HG03521 (cell line): ENCODE data around the gene DAO.
A peak's percentile ranks its signal among the peaks of the same experiment; 100 is the strongest.
"Not testable (repeated sequence)": the region's sequence is repeated elsewhere in the genome, so short reads cannot be mapped to it uniquely, and the experiment has no call there.

ENCODE experiments used
- ATAC-seq: cut with Tn5 transposase; IDR thresholded peaks from one replicate; pipeline ENCODE4 v1.9.1; 2021; ENCODE audit warnings: mild to moderate bottlenecking, moderate library complexity; ENCODE audit not compliant: unreplicated experiment

The DAO gene

DNA sequence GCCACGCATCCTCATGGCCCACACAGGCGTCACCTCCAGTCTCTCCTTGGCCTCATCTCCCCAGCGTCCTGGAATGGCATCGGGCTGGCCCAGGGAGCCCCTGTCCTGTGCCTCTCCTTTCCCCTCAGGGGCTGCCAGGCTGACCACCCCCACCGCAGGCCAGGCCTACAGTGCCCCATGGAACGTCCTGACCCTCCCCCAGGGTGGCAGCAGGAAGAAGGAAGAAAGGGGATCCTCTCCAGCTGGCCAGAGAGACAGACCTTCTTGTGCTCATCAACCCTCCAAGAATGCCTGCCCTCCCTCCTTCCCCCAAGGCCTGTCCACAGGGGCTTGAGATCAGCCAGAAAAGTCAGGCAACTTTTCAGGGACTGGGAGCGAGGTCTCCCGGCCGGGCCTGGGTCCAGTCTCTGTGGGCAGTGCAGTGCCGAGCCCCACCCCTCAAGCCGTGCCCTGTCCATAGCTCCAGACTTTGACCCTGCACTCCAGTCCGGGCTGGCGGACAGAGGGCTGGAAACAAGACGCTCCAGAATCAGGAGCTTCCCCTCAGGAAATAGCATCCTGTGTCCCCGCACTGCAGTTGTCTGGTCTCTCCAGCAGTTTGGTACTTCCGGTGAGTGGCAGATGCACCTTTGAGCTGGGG, at the start of gene DAO:
DAO (plus strand) TSS at position 478 of the 640 bp plus-strand sequence. CDS start 4,915 bp downstream, outside the sequence.
- no peak for ATAC-seq

DNA sequence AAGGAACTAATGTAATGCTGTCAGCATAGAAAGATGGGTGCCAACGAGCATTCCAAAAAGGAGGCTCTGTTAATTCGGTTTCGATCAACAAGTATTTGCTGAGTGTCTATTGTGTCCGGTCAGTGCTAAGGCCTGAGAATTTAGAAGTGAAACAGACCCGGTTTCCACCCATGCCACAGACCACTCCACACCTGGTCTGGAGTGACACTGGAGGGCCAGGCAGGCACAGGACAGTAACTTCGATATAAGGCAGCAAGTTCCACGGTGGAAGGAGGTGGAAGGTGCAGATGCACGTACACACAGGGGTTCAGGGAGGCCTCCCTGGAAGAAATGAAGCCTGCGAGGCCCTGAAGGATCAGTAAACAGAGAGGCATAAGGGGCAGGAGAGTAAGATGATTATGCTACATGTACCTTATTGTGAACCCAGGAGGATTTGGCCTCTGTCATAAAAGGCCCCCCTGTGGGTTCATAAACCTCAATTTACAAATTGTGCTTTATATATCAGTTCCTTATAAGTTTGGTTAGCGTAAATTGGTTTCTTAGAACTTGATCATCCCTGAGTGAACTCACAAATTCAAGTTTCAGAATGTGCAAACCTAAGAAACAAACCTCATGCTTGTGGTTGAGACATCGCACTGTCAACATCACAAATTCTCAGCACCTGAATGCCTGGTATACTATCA, 48.4 kb upstream of the DAO start:
- ATAC-seq = peak; percentile 73

DNA sequence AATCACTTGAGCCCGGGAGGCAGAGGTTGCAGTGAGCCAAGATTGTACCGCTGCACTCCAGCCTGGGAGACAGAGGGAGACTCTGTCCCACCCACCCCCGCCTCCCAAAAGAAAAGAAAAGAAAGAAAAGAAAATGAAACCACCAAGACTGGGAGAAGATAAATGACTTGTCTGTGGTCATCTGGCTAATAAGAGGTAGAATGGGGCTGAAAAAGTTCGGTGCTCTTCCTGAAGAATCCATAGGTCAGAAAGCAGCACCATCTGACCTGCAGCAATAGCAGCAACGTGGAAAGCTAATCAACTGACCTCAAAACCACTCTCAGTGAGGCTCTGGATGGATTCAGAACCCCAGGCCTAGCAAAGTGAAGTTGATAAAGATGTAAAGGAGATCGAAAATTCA, 47.7 kb upstream of the DAO start:
- ATAC-seq = no peak

DNA sequence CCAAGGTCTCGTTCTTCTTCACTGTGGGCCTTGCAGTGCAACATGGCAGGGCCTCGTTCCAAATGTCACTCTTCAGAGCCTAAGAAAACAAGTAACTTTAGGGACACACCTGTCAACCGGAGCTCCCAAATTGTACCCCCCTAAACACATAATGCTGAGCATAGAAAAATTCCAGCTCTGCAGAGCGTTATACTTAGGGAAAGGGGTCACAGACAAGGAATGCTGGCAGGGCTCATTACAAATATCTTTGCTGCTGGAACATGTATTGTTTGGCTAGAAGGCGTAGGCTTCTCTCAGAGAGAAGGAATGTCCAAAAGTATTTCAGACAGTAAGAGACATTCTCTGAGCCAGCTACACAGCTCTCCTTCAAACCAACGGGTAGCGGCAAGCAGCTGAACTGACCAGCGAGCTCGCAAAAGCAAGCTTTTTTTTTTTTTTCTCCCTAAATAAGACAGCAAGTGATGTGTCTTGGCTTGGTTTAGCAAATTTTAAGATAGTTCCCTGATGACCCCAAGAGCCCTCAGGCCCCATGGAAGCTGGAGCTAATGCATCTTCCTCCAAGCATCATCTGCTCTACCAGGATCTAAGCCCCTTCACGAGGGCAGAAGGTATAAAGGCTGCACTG, 47.0 kb upstream of the DAO start:
- ATAC-seq = no peak

DNA sequence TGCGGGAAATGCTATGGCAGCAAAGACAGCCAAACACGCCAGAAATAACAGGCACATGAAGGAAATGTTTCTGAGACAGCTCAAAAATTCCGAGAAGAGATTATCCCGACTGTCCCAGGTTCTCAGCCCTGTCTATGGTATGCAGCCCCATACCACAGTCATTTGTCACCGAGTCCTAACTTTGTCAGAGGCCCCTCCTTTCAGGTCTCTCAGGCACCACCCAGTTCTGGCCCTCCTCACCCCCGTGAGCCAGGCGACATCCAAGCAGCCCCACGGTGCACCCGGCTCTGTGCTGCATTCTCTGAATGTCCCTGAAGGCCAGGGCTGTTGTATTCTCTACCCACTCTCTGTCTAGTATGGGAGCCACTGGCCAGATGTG, 46.5 kb upstream of the DAO start:
- no peak for ATAC-seq

DNA sequence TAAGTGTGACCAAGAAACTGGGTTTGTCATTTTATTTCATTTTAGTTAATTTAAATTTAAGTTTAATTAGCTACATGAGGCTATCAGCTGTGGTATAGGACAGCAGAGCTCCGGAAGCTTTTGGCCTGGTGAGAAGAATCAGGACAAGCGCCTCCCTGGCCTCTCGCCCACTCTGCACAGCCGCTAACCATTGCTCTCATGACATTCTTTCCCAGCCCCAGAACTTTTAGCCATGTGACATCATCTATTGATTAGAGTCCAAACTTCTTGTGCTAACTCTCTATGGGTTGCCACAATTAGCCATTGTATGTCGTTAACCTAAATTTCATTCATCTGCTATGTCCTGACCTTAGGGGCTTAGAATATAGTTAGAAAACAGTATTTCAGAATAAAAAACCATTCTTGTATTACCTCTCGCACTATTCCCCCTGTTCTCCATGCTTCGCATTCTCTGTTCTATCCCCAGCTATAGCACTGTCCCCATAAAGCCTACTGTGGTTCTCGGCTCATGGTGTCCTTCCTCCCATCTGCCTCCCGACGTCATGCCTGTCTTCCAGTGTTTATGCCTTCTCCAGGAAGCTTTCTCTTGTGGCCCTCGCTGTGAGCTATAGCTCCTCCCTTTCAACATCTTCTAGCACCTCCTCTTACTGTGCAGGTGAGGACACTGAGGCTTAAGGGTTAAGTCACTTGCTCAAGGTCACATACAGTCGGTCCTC, 46.0 kb upstream of the DAO start:
- ATAC-seq = no peak

DNA sequence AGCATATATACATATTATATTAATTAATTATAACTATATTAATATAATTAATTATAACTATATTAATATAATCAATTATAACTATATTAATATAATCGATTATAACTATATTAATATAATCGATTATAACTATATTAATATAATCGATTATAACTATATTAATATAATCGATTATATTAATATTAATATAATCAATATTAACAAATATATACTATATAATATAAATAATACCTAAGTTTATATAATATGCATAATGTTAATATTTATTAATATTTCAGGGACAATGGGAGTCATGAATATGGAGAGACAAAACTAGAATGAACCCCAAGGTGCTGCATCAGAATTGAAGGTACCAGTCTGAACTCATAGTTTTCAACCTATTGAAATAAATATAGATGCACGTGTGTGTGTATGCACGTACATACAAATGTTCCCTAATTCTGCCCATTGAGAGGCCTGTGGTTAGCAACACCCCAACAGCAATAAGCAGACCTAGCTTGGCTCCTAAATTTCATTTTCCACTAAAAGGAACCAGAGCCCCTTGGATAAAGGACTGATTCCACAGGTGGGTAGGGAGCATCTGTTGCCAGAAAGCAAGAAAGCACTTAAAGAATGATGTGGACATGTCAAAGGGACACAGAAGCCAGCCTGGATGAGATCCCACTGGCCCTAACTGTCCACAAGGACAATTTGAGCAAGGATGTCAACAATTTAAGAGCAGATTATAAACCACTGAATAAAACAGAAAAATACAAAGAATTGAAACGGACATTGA, 43.8 kb upstream of the DAO start:
- no peak for ATAC-seq

DNA sequence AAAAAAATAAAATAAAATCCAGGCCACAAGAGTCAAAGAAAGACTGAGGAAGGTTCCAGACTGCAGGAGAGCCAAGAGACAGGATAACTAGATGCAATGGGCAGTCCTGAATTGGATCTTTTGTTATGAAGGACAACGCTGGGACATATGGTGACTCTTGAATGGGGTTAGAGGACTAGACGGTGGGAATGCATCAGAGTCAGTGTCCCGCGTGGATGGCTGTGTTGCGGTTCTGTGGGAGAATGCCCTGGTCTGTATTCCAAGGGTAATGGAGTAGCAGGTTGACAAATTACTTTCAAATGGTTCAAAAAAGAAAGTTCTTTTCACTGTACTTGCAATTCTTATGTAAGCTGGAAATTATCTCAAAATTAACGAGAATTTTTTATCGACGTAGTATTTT, 42.7 kb upstream of the DAO start:
- ATAC-seq = no peak

DNA sequence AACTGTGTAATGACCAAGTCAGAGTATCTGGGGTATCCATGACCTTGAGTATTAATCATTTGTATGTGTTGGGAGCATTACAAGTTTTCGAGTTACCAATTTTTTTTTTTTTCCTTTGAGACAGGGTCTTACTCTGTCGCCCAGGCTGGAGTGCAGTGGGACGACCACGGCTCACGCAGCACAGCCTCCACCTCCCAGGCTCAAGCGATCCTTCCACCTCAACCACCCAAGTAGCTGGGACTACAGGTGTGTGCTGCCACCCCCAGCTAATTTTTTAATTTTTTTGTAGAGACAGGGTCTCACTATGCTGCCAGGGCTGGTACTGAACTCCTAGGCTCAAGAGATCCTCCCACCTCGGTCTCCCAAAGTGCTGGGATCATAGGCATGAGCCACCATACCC, 42.2 kb upstream of the DAO start:
- ATAC-seq = no peak

DNA sequence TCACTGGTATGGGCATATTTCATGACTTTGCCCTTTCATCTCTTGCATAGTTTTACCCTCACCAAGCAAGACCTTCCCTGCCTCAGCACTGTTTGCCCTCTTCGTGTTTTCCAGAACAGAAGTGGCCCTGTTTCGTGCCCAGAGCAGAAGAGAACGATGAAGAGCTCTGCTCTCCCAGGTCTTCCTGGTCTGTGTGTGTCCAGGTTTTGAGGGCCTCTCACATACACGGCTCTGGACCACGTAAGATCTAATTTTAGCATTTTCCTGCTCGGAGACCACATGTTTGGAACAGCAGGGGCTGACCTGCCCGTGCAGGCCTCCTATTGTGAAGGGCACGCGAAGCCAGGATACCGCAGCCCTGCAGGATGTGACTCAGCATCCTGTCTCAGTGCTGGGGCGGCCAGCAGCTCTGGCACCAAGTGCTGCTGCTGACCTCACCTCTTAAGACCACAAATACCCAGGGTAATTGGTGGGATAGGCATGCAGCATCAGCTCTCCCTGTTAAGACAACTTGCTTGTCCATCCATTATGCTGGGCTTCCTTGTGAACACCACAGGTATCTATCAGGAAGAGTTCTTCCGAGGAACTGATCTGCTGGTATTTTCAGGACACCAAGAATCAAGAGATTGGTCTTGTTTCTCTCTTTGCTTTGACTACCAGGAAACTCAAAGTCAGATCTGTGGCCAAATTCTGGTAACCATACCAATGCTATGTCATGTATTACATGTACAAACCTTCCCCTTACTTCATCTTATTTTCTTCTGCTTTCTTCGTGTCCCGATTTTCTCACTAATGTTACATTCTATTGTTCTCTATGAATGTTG, 41.5 kb upstream of the DAO start:
- ATAC-seq = peak; percentile 87

DNA sequence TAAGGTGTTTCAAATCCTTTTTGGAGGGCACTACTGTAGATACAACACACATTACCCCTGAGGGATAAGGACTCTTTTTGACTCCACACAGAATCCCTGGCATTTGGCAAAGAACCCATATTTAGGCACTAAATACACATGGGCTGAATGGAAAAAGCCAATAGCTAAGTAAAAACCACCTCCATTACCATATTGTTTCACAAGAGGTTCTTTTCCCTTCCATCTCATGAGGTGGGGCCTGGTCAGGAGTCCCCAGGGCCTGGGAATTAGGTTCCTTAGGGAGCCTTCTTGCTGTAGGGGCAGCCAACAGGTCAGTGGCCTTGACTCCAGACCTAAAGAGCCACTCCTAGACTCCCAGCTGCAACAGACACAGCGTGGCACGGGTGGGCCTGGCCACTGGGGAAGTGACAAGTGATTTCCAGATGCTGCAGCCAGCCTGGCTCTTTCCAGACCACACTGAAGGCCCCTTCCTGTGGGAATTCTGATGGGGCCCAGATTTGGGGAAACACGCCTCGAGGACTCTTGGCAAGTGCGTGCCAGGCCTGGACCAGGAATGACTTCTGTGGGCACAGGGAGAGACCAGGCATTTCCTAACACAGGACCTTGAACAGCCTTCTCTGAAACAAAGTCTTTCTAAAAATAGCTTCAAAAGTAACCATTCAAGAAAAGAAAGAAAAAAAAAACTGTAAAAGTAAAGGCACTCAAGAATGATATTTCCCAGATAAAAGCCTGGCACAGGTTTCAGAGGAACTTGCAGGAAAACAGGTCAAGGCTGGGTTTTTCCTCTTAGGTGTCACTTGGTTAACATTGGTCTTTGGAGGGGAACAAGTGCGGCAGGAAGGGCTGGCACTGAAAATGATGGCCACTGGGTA, 40.6 kb upstream of the DAO start:
- no peak for ATAC-seq

DNA sequence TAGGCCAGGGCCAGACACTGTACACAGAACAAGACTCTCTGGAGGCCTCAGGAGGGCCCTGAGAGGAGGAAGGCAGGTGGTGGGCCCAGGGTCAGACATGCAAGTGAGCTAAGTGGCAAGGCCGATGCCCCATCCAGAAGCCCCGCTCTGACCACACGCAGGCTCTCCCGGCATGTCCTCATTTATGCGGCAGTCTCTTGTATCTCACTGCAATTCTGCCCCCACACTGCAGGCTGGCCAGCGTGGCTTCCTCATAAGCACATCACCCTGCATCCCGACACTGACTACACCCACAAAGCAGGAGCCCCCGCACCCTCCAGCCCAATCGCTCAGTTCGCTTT, 40.0 kb upstream of the DAO start:
- ATAC-seq = no peak

DNA sequence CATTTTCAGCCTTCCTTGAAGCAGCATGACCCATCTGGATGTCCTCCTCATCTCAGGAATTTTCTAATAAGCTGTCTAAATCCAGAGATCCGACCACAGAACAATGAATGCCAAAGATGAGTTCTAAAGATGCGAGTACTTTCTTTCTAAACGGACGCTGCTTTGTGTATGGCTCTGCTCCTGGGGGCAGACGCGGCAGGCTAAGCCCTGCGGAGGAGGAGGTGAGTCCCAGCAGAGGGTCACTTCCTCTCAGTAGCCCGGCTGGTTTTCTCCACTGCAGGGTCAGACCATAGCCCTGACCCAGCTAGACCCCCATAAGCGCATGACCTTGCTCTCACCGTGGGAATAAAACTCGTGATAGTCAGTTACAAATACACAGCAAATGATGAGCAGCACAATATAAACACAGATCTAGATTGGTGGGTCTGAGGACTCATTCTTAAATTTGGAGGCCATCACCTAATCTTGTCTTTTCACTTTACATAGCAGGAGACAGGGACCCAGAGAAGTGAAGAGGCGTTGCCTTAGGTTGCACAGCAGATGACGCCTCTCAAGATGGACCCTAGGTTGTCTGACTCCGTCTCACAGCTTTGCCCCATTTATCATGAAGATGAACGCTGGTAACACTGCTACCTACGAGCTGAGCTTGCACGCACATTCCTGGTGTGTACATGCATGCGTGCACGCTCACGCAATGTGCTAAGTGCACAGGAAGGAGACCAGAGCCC, 39.1 kb upstream of the DAO start:
- no peak for ATAC-seq

DNA sequence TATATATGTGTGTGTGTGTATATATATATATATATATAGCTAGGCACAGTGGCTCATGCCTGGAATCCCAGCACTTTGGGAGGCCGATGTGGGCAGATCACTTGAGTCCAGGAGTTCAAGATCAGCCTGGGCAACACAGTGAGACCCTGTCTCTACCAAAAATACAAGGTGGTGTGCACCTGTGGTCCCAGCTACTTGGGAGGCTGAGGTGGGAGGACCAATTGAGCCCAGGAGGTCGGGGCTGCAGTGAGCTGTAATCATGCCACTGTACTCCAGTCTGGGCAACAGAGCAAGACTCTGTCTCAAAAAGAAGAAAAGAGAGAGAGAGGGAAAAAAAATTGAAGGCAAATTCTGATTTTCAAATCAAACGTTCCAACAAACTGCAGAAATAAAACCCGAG, 38.1 kb upstream of the DAO start:
- not testable (repeated sequence) for ATAC-seq

DNA sequence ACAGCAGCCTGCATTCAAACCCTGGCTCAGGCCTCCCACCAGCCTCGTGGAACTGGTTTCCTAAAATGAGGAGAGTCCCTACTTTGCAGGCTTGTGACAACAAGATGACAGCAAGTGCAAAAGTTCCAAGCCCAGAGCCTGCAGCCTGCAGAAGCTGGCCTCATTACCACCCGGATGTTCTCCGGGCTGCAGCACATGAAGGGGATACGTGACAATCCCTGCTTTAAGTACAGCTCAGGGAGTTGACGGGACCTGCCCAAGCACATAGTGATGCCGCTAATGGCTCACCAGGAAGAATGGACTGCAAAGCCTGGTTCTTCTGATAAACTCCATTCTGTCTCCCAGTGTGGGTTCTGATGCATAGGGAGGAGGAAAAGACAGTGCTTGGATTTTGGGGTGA, 37.5 kb upstream of the DAO start:
- ATAC-seq = no peak

DNA sequence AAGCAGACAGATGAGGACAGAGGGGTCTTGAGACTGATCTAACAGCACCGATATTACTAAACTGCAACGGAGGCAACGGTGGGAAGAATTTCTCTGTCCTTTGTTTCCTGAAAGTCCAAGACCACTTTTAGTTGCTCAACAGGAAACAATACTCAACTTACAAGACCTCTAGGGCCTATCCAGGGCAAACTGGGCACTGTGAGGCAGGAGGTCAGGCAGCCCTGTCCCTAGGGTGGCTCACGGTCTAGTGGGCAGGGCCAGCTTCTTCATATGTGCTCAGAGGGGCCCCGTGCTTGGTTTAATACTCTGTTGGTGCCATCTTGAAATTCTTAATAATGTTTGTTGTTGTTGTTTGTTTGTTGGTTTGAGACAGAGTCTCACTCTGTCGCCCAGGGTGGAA, 36.7 kb upstream of the DAO start:
- no peak for ATAC-seq

DNA sequence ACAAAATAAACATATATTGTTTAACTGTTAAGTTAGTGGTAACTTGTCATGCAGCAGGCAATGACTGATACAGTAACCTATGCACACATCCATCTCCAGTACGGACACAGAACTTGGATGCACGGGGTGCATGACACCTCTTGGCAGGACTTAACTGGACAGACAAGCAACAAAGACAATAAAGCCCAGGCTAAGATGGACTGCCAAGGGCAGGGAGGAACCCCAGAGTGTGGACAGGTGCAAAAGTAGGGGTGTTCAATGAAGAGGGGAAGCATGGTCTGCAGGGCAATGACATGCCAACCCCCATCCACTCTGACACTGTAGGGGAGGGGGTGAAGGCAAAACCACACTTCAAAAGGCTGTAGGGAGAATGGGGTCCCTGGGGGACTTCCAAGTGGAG, 34.2 kb upstream of the DAO start:
- ATAC-seq = no peak

DNA sequence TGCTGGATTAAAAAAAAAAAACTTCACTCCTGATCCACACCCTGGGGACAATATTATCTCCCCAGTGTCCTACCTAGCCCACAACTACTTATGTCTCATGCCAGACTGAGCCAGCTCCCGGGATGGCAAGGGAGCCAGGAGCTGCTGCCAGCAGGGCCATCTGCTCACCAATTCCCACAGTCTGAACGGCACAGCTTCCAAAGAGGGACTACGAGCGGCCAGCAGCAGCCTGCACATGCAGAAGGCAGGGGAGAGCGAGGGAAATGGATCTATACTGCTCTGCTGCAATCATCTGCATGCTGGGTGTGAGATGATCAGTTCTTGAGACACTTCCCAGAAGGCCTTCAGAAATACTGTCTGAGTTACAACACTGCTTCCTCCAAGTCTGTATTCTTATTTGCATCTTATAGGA, 33.6 kb upstream of the DAO start:
- ATAC-seq = no peak

DNA sequence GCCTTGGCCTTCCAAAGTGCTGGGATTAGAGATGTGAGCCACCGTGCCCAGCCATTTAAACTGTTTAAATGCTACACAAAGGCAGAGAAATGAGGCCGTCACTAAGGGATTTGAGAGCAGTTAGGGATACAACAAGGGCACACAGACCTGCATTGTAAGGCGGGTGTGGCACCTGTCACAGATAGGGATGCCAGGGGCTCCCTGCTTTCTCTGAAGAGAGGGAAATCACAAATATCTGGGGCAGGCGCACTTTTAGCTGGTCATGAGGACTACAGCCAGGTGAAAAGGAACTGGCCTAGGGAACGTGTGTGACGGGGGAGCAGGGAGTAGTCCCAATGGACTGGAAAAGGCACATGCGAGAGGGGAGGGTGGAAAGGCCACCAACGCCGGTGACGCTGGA, 32.2 kb upstream of the DAO start:
- ATAC-seq = no peak
